ENCODE data around the gene HPSE2.
"Not testable (repeated sequence)": the region's sequence is repeated elsewhere in the genome, so short reads cannot be mapped to it uniquely, and the experiment has no call there.

The HPSE2 gene

DNA sequence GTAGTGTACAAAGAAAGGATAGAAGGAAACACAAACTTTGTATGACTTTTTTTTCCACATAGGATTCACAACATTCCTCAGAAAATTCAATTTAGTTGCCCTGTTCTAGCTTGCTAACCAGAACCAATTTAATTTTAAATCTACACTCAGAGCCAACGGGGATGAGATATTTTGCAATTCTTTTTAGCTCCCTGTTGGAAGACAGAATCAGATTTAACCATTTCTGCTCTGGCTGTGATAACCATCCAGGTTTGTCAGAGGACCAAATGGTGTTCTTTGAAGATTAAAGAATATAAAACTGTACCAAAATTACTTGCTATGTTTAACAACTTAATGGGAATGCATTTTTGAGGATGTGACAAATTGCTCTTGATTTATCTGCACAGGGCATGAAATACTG, 319.7 kb downstream of the HPSE2 start:
- DNase-seq, result no peak

DNA sequence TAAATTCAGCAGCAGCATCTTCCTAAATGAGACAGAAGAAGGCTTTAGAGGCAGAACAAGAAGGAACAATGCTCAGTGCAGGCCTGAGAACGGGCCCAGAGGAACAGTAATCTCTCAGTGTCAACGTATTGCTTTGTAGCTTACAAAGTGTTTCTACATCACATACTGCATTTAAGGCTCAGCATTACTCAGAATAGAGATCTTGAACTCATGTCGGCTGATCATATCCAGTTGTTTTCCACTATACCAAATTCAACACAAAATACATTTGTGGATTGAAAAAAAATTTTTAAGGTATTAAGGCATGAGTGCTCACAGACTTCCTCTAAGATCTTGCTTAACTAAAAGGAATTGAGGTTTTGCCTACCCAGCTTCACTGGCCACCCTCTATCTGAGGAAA, 325.1 kb downstream of the HPSE2 start:
- DNase-seq, result no peak

DNA sequence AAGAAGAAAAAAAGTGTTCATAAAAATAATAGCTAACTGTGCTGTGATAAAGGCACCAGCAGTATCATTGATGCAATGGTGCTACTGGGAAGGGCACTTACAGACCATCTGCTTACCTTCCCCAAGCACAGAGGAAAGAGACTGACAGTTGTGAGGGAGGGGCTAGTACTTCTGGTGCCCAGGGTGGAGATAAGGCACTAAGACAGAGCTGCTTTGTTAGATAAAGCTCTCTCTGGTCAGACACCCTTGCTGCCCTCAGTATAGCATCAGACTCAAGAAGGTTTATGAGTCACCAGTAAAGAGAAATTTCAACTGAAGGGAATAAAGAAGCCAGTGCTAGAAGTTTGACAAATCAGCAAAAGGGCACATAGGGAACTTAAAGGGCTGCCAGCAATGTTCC, 325.6 kb downstream of the HPSE2 start:
- DNase-seq, result peak; percentile 99

DNA sequence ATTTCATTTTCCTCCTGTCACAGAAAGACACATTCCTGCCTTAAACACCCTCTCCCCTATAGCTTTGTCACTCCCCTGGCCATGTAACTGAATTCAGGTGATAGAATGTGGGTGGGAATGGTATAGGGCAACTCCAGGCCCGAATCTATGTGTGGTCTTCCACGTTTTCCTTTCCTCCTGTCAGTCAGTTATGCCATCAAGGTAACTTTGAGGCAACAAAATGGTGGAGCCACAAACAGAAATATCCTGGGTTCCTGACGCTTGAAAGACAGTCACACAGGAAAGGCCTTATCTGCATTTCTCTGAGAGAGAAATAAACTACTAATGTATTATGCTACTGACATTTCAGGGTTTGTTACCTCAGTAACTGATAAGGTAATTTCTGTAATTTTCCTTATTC, 326.8 kb downstream of the HPSE2 start:
- DNase-seq, result peak; percentile 22

DNA sequence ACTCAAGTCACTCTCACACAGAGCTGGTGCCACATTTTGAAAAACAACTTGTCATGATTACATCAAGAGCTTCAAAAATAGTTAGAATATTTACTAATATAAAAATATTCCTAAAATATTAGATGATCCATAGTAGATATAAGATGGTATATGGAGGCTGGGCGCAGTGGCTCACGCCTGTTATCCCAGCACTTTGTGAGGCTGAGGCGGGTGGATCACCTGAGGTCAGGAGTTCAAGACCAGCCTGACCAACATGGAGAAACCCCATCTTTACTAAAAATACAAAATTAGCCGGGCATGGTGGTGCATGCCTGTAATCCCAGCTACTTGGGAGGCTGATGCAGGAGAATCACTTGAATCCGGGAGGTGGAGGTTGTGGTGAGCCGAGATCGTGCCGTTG, 327.4 kb downstream of the HPSE2 start:
- not testable (repeated sequence) for DNase-seq

DNA sequence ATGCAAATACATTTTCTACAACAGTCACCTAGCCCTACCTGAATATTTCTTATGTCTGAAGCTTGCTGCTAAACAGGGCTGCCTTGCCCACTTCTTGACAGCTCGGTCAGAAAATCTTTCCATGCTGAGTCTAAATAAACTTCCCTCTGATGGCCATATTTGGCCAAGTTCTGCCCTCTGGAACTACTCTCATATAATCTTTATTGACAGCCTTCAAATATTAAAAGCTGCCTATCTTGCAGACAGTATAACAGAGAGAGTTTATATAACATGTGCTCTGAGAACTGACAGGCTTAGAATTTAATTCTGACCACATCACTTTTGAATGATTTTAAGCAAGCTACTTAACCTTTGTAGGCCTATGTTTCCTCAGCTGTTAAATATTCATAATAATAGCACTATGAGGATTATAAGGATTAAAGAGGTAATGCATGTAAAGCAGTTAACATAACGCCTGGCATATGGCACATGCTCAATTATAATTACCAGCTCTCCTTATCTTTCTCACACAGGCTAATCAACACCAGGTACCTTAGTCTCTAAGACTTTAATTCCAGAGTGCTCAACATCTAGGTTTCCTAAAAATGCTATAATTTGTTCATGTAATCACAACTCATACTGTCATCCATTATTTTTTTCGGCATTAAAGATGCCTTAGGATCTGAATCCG, 334.1 kb downstream of the HPSE2 start:
- DNase-seq, result peak; percentile 77

DNA sequence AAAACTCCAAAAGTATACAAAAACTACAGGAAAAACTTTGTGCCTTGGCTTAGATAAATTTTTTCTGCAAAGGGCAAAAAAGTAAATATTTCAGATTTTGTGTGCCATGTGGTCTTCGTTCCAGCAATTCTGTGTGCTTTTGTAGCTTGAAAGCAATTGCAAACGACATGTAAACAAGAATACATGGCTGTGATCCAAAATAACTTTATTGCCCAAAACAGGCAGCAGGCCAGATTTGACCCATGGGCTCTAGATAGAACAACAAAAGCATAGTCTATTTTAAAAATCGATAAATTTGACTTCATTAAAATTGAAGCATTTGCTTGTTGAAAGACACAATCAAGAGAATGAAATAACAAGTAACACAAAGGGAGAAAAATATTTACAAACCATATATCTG, 336.6 kb downstream of the HPSE2 start:
- no peak for DNase-seq

DNA sequence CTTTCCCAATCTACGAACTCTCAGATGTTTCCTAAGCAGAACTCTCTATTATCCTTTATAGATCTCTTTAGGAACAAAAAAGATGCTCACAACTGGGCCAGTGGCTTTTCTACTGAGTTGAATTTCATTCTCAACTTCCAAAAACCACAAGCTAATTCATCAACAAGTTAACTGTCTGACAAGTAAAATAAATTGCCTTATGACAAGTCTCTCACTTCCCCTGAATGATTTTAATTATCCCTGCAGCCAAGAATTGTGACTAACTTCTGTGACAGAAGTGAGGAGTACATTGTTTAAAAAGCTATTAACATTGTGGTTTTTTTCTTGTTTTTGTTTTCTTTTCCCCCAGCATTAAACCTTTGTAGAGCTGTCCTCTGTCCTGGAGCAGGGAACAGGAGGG, 343.1 kb downstream of the HPSE2 start:
- DNase-seq, result no peak

DNA sequence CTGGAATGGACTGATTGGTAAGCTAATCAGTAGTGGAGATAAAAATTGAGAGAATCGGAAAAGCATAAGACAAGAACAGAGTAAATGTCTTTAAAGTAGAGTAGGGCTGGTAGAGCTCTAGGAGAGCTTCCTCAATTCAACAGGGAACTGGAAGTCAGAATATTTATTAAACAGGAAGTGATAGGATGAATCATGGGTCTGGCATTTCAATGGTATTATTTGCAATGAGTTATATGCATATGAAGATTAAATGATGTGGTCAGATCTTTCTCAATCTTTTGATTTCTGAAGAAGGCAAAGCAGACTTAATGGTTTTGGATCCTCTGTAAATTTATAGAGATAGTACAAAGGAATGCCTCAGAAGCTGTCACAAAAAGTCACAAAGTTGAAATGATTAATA, 349.0 kb downstream of the HPSE2 start:
- peak; percentile 15 for DNase-seq

DNA sequence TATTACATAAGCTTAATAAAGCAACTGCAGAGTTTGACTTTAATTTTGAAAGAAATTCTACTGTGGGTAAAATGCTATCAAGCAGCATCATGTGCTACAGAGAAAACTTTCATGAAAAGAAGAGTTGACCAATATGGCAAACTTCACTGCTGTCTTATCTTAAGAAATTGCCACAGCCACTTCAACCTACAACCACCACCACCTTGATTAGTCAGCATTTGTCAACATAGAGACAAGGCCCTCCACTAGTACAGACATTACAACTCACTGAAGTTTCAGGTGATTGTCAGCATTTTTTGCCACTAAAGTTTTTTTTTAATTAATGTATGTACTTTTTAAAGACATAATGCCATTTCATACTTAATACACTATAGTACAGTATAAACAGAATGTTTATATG, 350.3 kb downstream of the HPSE2 start:
- DNase-seq, result peak; percentile 55

DNA sequence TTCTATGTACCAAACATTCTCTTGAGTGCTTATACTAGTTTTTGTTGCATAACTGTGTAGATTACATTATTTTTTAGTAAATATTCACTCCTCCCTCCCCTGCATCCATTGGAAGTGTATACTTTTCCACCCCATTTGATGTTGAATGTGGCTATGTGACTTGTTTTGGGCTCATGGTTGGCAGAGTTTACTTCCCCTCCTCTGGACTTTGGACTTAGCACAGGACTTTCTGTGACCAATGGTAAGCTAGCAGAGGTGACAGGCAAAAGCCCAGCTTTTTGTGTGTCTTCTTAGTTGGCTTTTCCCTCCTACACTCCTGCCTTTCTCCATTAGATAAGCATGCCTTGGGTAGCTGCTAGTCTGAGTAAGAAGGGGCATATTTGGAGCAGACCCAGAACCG, 353.9 kb downstream of the HPSE2 start:
- no peak for DNase-seq

DNA sequence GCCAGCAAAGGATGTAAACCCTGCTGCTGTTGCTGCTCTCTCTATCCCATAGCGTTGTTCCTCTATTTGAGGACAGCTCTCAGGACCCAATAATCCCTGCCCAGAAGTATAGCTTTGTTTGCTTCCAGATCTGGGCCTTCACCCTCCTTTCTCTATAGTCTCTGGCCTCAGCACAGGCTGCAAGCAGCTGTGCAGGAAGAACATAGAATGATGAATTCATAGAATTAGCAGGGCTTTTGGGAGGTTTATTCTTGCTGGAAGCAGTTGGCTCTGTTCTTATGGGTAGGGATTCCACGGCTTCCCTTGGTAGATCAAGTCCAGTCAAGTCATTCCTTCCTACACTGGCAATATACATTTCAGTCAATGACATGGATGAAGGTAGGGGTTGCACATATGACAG, 354.7 kb downstream of the HPSE2 start:
- no peak for DNase-seq

DNA sequence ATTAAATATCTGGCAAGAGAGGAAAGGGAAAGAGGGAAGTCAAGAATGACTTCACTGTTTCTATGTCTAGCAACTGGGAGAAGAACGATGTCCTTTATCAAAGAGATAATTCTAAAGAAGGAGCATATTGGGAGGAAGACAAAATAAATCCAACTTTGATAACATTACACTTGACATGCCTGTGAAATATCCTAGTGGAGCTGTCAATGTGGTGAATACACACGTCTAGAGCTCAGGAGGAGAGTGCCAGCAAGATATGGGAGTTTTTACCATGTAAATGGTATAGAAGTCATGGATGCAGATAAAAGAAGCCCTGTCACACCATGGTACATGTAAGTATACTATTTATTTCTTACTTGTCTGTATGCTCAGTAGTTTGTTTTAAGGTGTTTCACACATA, 356.7 kb downstream of the HPSE2 start:
- DNase-seq, result no peak

DNA sequence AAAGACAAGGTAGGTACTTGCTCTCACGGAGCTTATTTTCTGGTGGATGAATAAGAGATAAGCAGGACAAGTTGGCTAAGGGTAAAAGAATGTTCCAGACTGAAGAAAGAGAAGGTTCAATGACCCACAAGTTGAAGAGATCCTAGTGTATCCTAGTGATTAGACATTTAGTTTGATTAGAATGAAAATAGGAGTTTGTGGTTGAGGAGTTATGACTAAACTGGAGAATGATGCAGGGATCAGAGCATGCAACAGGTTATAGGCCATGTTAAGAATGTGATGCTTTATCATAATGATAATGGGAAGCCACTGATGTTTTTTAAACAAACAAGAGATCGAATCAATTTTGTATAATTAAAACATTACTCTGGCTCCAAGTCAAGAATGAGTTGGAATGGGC, 357.2 kb downstream of the HPSE2 start:
- DNase-seq, result no peak

DNA sequence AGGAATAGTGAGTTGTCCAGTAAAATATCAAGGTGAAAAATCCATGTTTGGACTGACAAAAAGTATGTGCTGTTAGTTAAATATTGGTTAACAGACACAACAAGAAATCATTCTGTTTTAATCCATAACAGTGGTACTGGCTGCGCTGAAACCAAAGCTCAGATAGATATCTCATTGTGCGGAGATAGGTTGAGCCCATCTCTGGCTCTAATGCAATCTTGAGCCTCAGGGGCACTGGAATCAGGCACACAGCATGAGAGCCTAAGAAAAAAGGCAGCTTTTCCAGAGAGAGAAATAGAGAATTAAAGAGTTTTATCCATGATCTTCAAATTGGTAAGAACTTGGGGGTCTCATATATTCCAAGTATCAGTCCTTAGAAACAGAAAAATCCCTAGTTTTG, 373.7 kb downstream of the HPSE2 start:
- DNase-seq, result no peak

DNA sequence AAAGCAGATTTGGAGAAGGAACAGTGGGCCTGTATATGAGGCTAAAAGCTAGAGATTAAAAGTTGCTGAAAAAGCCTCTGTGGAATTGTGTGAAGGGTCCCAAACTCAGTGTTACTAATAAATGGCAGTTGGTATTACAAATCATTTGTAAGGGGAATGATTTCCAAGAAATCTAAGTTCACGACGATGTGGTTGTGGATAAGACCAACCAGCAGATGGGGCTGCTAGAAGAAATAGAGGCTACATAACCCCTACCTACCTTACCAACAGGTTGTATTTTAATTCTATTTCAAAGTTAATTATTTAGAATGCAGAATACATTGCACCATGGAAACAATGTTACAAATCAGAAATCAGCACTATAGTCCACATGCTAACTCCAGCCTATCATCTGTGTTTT, 377.1 kb downstream of the HPSE2 start:
- peak; percentile 39 for DNase-seq

DNA sequence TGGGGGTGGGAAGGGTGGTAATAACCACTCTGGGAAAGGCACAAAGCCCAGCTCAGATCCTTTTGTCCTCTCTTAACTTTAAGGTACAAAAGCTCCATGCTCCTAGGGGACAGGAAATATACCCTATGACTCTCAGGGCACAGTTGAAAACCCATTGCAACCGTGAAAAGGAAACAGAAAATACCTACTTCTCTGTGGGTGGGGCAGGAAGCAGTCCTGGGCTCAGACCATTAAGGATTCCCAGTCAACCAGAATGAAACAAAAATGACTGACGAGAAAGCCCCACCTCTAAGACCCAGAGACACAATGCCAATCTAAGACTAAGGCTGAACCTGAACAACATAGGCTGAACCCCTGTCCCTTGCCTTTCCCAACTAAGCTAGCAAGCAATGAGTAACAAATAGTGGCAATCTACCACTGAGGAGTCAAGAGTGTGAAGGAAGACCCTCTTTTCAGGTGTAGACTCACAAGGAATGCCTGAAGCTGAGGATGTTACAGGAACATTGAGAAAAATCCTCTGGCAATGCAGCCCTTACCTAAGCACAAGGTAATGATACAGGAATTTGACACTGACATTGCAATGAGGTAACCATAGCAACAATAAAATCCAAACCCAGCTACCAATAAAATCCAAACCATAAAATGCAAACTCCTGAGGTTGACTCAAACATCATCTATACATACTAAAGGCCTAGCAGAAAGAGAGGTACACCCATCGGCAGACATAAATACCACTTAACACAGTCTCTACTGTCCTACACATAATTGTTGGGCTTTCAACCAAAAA, 380.1 kb downstream of the HPSE2 start:
- no peak for DNase-seq

DNA sequence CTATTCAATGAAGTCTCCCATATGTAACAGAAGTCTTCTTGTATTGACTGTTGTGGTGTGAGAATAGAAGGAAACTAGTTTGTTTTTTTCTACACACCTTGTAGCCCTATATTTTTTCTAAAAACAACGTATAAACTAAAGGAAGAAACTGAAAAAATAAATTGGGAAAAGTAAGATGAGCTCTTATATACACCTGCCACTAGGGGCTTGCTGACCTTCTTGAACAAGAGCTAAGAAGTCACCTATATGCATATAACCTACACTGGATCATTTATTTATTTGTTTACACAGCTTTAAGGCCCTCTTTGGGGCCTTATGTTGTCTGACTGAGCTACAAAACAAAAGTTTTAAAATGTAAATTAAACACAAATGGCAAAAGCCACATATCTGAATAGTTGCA, 383.0 kb downstream of the HPSE2 start:
- DNase-seq, result peak; percentile 41

DNA sequence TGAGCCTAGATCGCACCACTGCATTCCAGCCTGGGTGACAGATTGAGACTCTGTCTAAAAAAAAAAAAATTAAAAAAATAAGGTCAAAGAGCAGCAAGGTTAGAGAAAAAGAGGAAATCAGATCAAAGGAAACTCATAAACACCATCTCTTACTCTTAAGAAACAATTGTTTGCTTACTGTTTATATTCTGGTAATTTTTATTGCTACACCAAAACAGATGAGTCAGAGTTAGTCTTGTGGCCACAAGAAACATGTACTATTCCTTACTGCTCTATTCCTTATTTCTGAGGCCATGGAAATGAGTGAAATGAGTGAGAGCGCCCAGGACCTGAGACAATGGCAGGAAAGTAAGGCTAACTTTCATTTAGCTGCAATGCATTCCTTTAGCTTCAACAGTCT, 387.3 kb downstream of the HPSE2 start:
- DNase-seq, result no peak

DNA sequence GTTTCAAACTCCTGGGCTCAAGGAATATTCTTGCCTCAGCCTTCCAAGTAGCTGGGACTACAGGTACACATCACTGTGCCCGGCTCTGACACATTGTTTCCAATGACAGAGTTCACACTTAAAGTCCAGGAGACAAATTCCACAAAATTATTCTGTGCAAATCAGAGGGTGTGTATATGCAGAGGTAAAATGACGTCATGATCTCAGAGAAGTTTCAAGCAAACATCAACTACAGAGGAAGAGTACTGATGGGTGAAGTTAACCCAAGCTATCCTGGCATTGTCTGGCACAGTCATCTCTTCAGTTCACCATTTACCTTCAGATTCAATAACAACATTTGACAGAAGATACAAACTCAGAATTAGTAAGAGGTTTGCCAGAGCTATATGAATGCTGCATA, 388.9 kb downstream of the HPSE2 start:
- no peak for DNase-seq

DNA sequence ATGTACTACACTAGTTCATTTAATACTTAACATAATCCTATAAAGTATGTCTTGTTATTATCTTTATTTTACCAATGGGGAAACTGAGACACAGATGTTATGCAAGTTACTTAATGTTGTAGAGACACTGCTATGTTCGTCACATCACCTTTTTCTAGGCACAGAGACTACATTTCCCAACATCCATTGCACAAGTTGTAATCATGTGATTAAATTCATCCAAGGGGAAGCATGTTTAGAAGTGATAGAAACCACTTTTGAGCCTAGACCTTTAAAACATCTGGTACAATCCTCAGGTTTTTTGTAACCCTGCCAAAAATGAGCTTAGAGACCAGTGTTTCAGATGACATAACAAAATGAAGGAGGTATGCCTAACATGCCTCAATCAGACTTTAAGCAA, 402.1 kb downstream of the HPSE2 start:
- DNase-seq, result no peak

DNA sequence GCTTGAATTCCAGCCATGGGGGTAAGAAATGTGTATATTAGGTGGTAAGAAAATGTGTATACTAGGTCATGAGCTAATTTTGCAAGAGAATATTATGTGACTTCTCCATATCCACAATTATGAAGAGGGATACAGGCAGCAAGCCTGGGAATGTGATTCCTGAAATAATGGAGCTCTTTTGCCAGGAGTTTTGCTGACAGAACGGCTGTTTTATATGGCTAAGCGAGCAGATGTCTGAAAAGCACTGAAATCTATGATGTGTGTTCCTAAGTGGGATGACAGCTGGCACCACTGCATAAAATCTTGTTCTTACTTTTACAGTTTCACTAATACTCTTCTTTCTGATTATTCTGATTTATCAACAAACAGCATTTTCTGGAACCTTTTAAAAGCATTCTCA, 402.9 kb downstream of the HPSE2 start:
- no peak for DNase-seq

DNA sequence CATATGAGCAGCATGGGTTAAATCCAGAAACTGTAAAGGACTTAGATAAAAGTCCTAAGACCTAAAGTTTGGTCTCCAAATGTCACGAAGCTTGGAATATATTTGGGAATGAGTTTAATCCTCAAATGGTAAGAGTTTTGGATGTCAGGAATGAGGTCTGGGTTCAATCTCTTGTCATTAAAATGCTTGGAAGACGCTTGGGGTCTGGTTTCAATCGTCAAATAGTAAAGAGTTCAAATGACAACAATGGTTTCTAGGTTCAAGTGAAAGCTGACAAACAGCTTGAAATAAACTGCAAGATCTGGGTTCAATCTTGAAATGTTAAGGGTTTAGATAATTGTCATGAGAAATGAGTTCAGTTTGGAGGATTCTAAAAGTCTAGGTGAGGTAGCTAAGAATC, 403.5 kb downstream of the HPSE2 start:
- DNase-seq, result no peak

DNA sequence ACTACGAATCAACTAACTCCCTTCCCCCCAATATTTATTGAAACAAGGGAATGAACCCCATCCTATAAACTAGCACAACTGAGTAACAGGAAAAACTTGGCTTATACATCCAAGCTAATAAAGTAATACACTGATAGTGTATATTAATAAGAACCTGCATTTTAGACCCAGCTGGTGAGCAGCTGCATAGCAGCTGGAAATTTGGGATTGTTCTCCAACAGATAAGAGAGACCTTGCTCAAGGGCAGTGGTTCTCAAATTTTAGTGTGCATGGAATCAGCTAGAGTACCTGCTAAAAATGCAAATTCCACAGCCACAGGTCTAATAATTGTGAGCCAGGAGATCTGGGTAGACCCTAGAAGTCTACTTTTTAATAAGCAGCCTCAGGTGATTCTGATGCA, 404.3 kb downstream of the HPSE2 start:
- no peak for DNase-seq

DNA sequence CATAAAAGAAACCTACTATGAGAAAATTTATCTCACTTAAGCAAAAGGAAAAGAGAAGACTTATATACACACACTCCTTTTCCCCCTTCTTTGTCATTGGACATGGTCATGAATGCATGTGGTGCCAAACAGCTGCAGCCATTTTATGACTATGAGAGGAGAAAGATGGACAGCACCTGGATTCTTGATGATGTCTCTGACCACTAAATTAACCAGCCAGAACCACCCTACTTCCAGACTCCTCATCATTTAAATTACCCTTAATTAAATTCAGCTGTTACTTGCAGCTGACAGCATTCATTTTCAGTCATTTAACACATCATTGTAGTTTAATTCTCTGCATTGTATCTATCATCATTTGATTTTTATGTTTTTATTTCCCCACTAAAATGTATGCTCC, 409.9 kb downstream of the HPSE2 start:
- DNase-seq, result no peak
